K562 treated with DMSO at 1 percent for 24 hours (cell line): ENCODE measurements around the gene IRF2BP1. TPM values are rescaled to one million over a fixed set of nuclear protein-coding genes. Genes with fewer than 3 reads are reported as not detected.

Experiments used
- total RNA-seq: library from RNA; unstranded; fragments of 300-600 nt; gene quantifications from 2 replicates; pipeline ENCODE4 v1.2.3, GENCODE V29; 2022; ENCODE audit warnings: low read depth; ENCODE audit not compliant: insufficient read depth

The IRF2BP1 gene, protein sequence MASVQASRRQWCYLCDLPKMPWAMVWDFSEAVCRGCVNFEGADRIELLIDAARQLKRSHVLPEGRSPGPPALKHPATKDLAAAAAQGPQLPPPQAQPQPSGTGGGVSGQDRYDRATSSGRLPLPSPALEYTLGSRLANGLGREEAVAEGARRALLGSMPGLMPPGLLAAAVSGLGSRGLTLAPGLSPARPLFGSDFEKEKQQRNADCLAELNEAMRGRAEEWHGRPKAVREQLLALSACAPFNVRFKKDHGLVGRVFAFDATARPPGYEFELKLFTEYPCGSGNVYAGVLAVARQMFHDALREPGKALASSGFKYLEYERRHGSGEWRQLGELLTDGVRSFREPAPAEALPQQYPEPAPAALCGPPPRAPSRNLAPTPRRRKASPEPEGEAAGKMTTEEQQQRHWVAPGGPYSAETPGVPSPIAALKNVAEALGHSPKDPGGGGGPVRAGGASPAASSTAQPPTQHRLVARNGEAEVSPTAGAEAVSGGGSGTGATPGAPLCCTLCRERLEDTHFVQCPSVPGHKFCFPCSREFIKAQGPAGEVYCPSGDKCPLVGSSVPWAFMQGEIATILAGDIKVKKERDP
- 80.4 and 83.3 TPM in 2 replicates for total RNA-seq

DNA sequence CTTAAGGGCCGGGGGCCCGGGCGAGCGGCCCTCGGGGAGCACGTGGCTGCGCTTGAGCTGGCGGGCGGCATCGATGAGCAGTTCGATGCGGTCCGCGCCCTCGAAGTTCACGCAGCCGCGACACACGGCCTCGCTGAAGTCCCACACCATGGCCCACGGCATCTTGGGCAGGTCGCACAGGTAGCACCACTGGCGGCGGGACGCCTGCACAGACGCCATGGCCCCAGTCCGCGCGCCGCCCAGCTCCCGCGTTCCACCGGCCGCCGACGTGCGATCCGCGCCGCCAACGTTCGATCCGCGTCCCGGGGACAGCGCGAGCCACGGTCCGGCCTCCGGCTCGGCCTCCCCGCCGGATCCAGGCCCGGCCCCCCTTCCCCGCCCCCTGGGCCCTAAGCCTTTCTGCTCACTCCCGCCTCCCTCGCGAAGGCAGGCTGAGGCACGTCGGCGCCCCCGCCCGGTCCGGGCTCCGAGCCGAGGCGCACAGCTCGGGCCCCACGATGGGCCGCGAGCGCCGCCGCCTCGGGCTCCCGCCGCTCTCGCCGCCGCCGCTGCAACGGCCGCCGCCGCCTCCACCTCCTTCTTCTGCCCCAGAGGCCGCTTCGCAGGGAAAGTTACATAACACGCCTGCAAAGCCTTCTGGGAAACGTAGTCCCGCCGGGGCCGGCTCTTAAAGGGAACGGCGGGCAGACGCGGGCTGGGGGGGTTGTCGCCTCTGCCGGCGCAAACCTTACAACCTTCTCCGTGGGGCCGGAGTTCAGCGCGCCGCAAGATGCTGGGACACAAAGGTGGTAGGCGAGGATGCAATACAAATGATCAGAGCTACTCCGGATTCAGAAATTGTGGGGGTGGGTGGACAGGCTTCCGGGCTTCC, at the start of gene IRF2BP1:
Gene IRF2BP1 (minus strand): TSS at position 586 of the 871 bp plus-strand sequence. CDS start 367 bp downstream, at position 219.

DNA sequence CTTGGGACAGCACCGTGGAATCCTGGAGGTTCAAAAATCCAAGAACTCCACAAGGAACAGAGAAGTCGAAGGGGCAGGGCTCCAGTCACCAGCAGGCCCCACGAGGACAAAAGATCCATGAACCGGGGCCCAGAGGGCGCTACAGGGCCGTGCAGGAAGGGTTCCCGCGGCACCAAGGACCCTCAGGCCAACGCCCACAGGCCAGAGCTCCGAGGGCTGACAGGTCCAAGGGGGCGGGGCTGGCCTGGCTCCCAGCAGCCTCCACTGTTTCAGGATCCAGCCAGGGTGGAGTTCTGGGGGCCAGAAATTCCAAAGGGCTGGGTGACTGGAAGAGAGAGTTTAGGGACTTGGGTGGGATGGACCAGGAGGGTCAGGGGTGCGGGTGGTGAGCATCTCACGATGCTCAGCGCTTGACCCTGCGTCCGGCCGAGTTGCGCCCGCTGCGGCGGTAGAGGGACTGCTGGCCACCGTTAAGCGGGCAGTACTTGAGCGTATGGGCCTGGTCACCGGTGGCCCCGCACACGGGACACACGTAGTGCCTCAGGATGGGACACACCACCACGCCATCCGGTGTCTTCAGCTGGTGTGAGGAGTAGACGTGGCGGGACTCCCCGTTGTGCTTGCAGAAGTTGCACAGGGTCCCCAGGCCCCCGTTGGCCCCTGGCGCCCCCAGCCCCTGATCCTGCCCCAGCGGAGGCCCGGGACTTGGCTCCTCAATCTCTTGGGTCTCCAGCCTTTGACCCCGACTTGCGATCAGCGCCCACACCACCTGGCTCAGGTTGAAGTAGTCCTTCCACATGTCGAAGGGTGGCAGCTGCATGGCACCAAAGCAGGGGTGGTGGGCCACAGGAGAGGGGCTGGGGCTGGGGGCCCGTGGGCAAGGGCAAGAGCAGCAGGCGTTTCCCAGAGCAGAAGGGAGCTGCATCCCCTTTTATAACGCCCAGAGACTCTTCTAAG, 28.2 kb upstream of the IRF2BP1 start, which contains the start of gene NANOS2:
Gene NANOS2 (minus strand): TSS at position 905 of the 957 bp plus-strand sequence. CDS start 85 bp downstream, at position 820.

DNA sequence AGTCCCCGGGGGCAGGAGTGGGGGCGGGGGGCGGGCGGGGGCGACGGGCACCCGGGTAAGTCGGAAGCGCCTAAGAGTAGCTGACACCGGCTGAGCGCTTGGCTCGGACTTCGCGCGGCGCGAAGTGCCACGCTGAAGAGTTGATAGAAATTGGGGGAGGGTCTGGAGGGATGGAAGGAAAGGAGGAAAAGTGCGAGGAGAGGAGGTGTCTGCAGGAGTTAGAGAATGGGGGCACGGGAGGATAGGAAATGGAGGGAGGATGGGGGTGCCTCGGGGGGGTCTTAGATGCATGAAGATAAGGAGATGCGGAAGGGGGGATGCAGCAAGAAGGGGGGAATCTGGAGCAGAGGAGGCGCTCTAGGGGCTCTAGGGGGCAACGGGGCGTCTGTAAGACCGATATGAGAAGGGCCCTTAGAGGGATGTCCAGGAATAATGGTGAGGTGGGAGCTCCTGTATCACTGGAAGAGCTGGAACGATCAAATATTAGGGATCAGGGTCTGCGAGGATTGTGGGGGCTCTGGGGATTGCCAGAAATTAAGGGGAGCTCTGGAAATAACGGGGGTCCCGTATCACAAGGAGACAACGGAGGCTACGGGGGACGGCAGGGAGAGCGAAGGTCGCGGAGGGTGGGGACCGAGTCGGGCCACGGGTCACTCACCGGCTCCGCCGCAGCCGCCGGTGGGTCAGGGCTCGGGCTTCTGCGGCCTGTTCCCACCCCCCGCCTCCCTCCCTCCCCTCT, 16.1 kb upstream of the IRF2BP1 start, which contains the start of gene MYPOP:
Gene MYPOP (minus strand): TSS at position 702 of the 739 bp plus-strand sequence. CDS start 840 bp downstream, outside the sequence.

DNA sequence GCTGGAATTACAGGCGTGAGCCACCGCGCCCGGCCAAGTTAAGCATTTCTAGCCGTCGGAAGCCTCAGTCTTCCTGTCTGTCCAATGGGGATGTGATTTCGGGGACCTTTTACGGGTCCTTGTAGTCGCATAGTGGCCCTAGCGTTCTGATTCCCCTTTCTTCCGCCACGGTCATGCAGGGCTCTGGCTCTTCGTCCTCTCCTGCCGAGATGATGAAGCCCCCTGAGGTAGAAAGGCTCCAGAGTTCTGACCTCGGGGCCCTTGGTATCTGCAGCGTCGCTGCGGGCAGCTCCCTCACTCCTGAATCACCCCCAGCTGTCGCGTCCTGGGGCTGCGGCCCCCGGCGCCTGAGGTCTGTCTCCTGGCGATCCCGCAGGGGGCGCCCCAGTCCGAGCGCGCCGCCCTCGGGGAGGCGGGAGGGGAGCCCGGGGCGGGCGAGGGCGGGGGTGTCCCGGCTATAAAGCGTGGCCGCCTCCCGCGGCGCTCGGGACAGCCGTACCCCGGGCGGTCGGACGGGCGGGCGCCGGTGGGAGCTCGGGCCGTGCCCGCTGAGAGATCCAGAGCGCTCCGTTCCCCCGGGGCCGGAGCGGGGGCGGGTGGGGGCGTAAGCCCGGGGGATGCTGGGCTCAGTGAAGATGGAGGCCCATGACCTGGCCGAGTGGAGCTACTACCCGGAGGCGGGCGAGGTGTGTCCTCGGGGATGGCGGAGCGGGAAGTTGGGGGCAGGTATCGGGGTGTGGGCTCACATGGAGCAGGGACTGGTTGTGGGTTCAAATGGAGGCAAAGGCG, 21.9 kb downstream of the IRF2BP1 start, which contains the start of gene FOXA3:
Gene FOXA3 (plus strand): TSS at position 487 of the 789 bp plus-strand sequence. CDS start 131 bp downstream, at position 618.

DNA sequence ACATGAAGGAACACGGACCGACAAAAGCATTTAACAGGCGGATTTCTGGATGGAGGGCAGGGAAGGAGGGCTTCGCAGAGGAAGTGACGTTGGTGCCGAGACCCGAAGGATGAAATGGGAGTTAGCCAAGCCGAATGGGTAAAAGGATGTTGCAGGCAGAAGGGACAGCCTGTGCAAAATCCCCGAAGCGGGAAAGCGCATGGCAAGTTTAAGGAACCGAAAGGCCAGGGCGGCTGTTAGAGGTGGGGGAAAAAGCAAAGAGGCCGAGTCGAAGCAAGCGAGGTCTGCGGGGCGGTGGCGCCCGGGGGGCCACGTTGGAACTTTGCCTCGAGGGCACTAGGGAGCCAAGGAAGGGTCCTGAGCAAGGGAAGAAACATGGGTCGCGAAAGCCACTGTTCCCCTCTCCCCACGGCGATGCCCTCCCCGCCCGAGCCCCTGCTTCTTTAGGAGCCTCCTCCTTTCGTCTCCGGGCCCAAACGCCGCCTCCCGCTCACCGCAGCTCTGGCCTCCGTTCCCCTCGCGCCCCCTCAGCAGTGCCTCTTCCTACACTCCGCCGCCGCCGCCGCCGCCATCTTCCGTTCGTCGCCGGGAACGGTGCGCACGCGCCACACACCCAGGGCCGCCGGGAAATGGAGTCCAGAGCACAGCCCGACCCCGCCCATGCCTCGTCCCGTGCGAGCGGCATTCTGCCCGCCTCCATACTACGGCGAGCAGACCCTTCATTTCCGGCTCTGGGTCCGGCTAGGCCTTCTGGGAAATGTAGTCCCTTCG, 23.2 kb downstream of the IRF2BP1 start, which contains the start of gene SYMPK:
Gene SYMPK (minus strand): TSS at position 584 of the 771 bp plus-strand sequence. CDS start 8,652 bp downstream, outside the sequence.

Other genes starting within 250 kb of the IRF2BP1 start
- gene EML2, start 246.7 kb downstream of the IRF2BP1 start, total RNA-seq, result 68.5 and 79.4 TPM in 2 replicates
- gene GIPR, start 217.9 kb downstream of the IRF2BP1 start, total RNA-seq, result 13.7 and 13.8 TPM in 2 replicates
- gene SNRPD2, start 194.2 kb downstream of the IRF2BP1 start, total RNA-seq, result 780 and 822 TPM in 2 replicates
- gene QPCTL, start 193.5 kb downstream of the IRF2BP1 start, total RNA-seq, result 23.3 and 25.2 TPM in 2 replicates
- 23.2 and 27.5 TPM in 2 replicates for gene FBXO46, start 155.2 kb downstream of the IRF2BP1 start, total RNA-seq
- gene MEIOSIN, start 152.7 kb downstream of the IRF2BP1 start, total RNA-seq, result 1.7 and 2.8 TPM in 2 replicates
- gene SIX5, start 116.9 kb downstream of the IRF2BP1 start, total RNA-seq, result 32.2 and 42.2 TPM in 2 replicates
- gene DMPK, start 103.7 kb downstream of the IRF2BP1 start, total RNA-seq, result 66.7 and 71.9 TPM in 2 replicates
- 48.1 and 53.1 TPM in 2 replicates for gene DMWD, start 93.3 kb downstream of the IRF2BP1 start, total RNA-seq
- gene RSPH6A, start 70.8 kb downstream of the IRF2BP1 start, total RNA-seq, result 0.36 TPM in 1 of 2 replicates, not detected in the other
- 87.3 and 96.3 TPM in 2 replicates for gene SYMPK, start 23.0 kb downstream of the IRF2BP1 start, total RNA-seq
- 9.5 TPM in 2 replicates for gene FOXA3, start 21.8 kb downstream of the IRF2BP1 start, total RNA-seq
- 11.8 and 15.2 TPM in 2 replicates for gene MYPOP, start 16.5 kb upstream of the IRF2BP1 start, total RNA-seq
- gene NANOS2, start 28.6 kb upstream of the IRF2BP1 start, total RNA-seq, result not detected in 2 replicates
- 0.05 TPM in 1 of 2 replicates, not detected in the other for gene NOVA2, start 87.7 kb upstream of the IRF2BP1 start, total RNA-seq
- 12.7 and 12.8 TPM in 2 replicates for gene CCDC61, start 109.3 kb upstream of the IRF2BP1 start, total RNA-seq
- gene PGLYRP1, start 136.9 kb upstream of the IRF2BP1 start, total RNA-seq, result not detected in 2 replicates
- gene IGFL4, start 154.9 kb upstream of the IRF2BP1 start, total RNA-seq, result not detected in 2 replicates
- gene IGFL3, start 238.5 kb upstream of the IRF2BP1 start, total RNA-seq, result not detected in 2 replicates